Body of pancreas (tissue), 4 donors: Measurements from ENCODE around the gene NRDE2. TPM values are rescaled to one million over a fixed set of nuclear protein-coding genes. Genes with fewer than 3 reads are reported as not detected.

Source experiments
- ATAC-seq: fragments of 150-250 bp; one replicate; pipeline ENCODE4 v1.9.1; 2016
- DNase-seq, 4 donors: peaks; one replicate each; pipeline ENCODE4 v3.0.0-alpha.2; 2019
- H3K27ac ChIP-seq, 4 donors: fragments of 200-600 bp; sonication (generic); 1 replicate in 3 of 4; 2 replicates in 1 of 4; pipeline versions ENCODE4 v1.5.1 to v1.6.1; 2016 to 2019; ENCODE audit warnings: mild to moderate bottlenecking in 1 of 4, mixed read lengths in 1 of 4, moderate library complexity in 1 of 4
- H3K27me3 ChIP-seq, 2 donors: fragments of 200-600 bp; sonication (generic); one replicate each; pipeline ENCODE4 v1.6.0; 2016; ENCODE audit warnings: mild to moderate bottlenecking in 1 of 2
- H3K36me3 ChIP-seq, 2 donors: fragments of 200-600 bp; sonication (generic); replicated peaks in 1 of 2; 2 replicates each; pipeline ENCODE4 v1.5.1; 2016; ENCODE audit warnings: low read depth in 2 of 2; ENCODE audit not compliant: insufficient read depth in 1 of 2
- H3K4me1 ChIP-seq: fragments of 200-600 bp; sonication (generic); one replicate; pipeline ENCODE4 v1.6.0; 2016
- H3K4me3 ChIP-seq, 2 donors: fragments of 200-600 bp; sonication (generic); 1 replicate in 1 of 2; 2 replicates in 1 of 2; pipeline ENCODE4 v1.5.1; 2016 to 2019
- H3K9me3 ChIP-seq, 3 donors: fragments of 200-600 bp; sonication (generic); 1 replicate in 2 of 3; 2 replicates in 1 of 3; pipeline ENCODE4 v1.5.1; 2016
- POLR2A ChIP-seq, 3 donors: fragments of 450-650 bp; IDR thresholded peaks; one replicate each; pipeline ENCODE4 v1.6.1; 2016; ENCODE audit warnings: antibody characterized with exemption in 3 of 3, mild to moderate bottlenecking in 2 of 3
- WGBS, 2 donors: methylation state at CpG; one replicate each; pipeline ENCODE4 v1.1.5; 2017; 5-methylcytosine and 5-hydroxymethylcytosine counted together
- intact Hi-C: fragments of 100-400 bp; cut with DNase I; formaldehyde crosslinking; loops from one replicate; pipeline ENCODE4 v1.15.1; 2023
- total RNA-seq, 2 donors: library from RNA; depleted of rRNA; stranded (reverse); fragments of >200 nt; gene quantifications; one replicate each; pipeline ENCODE4 v1.1.0, GENCODE V29; 2016
- TF ChIP-seq, protein P1 (sequence below), 7 experiments: fragments of 450-650 bp in 4 of 7; fragments of 200-600 bp in 3 of 7; sonication (generic) in 3 of 7; IDR thresholded peaks; one replicate each; pipeline ENCODE4 v1.5.1; 2016 to 2019; ENCODE audit warnings: antibody characterized with exemption in 7 of 7

The NRDE2 gene
- total RNA-seq, 2 donors from 2014 or later, result 11.7 to 65.6 TPM

DNA sequence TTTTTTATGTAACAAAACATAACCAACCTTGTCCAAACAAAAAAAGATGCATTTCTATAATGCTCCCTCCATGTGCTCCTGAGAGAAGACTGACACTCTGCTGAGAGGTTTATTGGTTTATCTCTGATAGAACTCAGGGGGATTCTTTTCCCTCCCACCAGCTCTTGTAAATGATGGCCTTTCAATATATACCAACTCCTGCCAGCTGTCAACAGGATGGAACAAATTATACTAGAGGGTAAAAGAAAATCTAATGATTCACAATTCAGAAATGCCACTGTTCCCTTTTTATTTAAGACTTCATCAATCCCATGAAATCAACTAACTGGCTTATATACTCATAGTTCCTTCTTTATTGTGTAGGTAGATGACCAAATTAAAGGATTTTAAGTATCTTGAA is 50.0 kb downstream of the NRDE2 start:
- Histone ChIP-seq H3K4me3 (no peak overlapping the region), H3K36me3 (peaks cover 0 to 6% of the 10 kb centered on the region in 2 donors), H3K27me3 (no peaks in the 10 kb centered on the region), H3K27ac (no peak overlapping the region), H3K9me3 (no peaks in the 10 kb centered on the region), H3K4me1 (no peaks in the 10 kb centered on the region)
- ATAC-seq (no peak), DNase-seq (no peak)
- TF ChIP-seq POLR2A (IDR thresholded peaks at IDR 0.05), result no peak
- TF ChIP-seq, protein P1, sequence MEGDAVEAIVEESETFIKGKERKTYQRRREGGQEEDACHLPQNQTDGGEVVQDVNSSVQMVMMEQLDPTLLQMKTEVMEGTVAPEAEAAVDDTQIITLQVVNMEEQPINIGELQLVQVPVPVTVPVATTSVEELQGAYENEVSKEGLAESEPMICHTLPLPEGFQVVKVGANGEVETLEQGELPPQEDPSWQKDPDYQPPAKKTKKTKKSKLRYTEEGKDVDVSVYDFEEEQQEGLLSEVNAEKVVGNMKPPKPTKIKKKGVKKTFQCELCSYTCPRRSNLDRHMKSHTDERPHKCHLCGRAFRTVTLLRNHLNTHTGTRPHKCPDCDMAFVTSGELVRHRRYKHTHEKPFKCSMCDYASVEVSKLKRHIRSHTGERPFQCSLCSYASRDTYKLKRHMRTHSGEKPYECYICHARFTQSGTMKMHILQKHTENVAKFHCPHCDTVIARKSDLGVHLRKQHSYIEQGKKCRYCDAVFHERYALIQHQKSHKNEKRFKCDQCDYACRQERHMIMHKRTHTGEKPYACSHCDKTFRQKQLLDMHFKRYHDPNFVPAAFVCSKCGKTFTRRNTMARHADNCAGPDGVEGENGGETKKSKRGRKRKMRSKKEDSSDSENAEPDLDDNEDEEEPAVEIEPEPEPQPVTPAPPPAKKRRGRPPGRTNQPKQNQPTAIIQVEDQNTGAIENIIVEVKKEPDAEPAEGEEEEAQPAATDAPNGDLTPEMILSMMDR (IDR thresholded peaks at IDR 0.05), result no peak
- intact Hi-C loops, result no loop called here

DNA sequence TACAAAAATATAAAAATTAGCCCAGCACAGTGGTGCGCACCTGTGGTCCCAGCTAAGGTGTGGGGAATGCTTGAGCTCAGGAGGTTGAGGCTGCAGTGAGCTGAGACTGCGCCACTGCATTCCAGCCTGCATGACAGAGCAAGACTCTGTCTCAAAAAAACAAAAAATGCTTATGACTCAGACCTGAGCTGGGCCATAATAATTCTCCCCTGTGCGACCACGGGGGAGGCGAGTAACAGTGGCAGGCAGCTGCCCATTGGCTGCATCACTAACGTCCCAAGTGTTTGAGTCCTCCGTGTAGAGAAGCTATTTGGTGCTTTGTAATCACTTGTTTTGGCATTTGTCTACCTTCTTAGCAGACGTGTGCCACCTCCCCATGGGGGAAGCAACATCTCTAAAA is 50.5 kb downstream of the NRDE2 start:
- no peaks in the 10 kb centered on the region for H3K4me1 ChIP-seq
- no peak for TF ChIP-seq POLR2A (IDR thresholded peaks at IDR 0.05)
- TF ChIP-seq, protein P1 (IDR thresholded peaks at IDR 0.05), result no peak
- H3K9me3 ChIP-seq, result no peaks in the 10 kb centered on the region
- ATAC-seq (no peak), DNase-seq (no peak)
- H3K27ac ChIP-seq, result no peak overlapping the region
- no peak overlapping the region for H3K4me3 ChIP-seq
- H3K27me3 ChIP-seq, result no peaks in the 10 kb centered on the region
- peaks cover 0 to 7% of the 10 kb centered on the region in 2 donors for H3K36me3 ChIP-seq
- WGBS, 2 donors, result 83 to 86% methylated on average over 8 of the region's 8 CpGs
- intact Hi-C loops, result no loop called here

DNA sequence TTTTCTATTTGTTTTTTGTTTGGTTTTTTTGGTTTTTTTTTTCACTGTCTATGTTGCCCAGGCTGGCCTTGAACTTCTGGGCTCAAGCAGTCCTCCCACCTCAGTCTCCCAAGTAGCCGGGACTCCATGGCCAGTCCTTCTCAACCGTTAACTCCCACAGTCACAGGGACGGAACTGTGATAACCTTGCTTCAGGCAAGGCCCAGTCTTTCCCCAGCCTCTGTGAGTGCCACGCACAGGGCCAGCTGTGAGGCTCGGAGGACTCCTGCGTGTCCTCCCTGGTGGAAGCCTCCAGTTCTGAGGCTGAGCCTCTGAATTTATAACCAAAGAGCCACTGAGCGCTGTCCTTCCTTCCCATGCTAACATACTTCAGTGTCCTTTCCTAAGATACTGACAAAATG is 51.6 kb downstream of the NRDE2 start:
- Histone ChIP-seq H3K27ac (no peak overlapping the region), H3K27me3 (no peaks in the 10 kb centered on the region), H3K36me3 (peaks cover 0 to 7% of the 10 kb centered on the region in 2 donors), H3K4me1 (no peaks in the 10 kb centered on the region), H3K4me3 (no peak overlapping the region), H3K9me3 (no peaks in the 10 kb centered on the region)
- no peak for DNase-seq
- intact Hi-C loops, result no loop called here
- WGBS, 2 donors, result 93 to 96% methylated on average over 7 of the region's 7 CpGs
- ATAC-seq, result no peak
- no peak for TF ChIP-seq POLR2A (IDR thresholded peaks at IDR 0.05)
- TF ChIP-seq, protein P1 (IDR thresholded peaks at IDR 0.05), result no peak

DNA sequence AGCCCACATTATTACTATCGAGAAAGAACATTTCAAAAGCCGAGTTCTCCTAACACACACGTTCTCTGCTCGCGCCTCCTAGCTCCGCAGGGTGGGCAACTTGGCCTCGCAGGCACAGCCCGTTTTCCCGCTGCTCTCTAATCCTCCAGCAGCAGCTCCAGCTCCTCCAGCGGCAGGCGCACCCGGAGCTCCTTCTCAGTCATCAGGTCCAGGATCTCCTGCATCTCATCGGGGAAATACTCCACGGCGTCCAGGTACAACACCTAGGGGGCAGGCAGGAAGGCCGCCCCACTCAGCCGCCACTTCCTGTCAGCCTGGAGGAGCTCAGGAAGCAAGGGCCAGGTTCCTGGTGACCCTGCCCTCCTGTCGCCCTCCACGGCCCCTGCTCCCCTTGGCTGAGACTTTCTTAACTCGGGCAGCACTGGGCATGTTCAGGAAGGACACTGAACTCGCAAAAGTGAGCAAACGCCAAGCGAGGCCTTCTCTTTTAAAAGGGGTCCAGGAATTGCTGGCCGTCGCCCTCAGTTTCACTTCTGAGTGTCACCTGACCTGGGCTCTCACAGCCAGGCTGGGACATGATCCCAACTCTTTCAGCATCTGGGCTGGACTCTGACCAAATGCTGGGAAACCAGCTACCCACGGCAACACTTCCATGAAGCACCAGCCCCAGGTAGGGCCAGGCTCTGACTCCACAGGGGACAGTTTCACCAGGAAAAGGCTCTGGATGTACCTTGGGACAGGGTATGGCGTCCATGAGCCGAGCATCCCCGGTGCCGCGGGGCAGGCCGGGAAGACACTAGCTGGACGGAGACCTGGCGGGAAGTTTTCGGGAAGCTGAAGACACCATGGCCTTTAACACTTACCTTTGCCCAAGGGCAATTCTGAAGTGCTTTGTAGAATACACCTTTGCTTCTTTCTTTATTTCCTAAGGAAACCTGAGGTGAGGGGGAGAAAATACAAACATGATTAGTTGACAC is 53.3 kb downstream of the NRDE2 start:
- TF ChIP-seq, protein P1 (IDR thresholded peaks at IDR 0.05), result no peak
- TF ChIP-seq POLR2A (IDR thresholded peaks at IDR 0.05), result no peak
- Histone ChIP-seq H3K9me3 (no peaks in the 10 kb centered on the region), H3K27me3 (no peaks in the 10 kb centered on the region), H3K27ac (no peak overlapping the region), H3K36me3 (peaks cover 0 to 13% of the 10 kb centered on the region in 2 donors), H3K4me3 (no peak overlapping the region), H3K4me1 (no peaks in the 10 kb centered on the region)
- 89 to 90% methylated on average over 24 to 35 of the region's 35 CpGs for WGBS, 2 donors
- ATAC-seq (no peak), DNase-seq (no peak)
- intact Hi-C loops, result no loop called here
